Measurements from ENCODE around the gene MINDY2. TPM values are rescaled to one million over a fixed set of nuclear protein-coding genes. Genes with fewer than 3 reads are reported as not detected.
"Not testable (repeated sequence)": the region's sequence is repeated elsewhere in the genome, so short reads cannot be mapped to it uniquely, and the experiment has no call there.

The MINDY2 gene
- polyA plus RNA-seq, 3 donors: 18.0 to 28.0 (median 26.4) TPM

DNA sequence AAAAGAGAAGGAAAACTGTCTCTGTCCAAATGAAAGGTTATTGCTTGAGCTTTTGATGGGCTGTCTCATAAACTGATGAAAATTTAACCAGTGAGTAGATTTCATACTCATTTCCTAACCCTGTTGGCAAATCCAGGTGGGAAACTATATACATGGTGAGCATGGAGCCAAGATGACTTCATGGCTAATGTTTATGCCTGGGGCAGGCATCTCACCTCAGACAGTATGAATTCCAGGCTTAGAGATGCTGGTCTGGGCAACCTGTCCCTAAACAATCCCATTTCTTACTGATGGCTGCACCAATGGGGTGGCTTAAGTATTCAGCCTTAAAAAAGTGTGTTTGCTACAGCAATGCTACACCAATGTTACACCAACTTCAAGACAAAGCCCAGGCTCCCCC lies 104.2 kb downstream of the MINDY2 start:
- DNase-seq: no peak

DNA sequence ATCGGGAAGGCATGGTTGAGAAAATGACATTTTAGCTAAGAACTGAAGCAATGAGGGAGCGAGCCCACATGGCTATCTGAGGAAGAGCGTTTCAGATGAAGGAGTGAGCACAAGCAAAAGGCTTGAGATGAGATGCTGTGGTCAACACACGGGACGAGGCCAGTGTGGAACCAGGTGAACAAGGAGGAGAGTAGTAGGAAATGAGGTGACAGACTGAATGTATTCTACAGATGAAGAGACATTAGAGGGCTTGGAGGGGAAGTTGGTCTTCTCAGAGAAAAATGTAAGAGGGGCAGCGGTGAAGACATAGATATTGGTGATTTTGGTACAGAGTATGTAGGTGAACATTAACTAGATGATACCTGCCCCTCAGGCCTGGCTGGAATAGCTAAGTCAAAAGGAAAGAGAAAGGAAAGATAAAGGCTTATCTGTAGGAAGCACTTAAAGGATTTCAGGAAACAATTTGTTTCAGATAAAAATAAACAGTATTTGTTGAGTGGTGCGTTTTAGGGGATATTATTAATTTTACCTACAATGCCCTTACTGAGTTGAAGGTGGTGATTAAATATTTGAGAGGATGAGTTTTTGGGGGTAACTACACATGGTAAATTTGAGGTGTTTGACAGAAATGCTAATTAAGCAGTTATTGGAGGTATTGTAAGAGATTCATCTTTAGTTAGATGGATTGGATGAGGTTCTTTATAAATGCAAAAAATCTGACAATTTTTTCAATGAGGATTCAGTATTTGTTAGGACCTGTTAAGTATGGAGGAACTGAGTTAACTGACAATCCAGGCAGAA lies 105.4 kb downstream of the MINDY2 start:
- no peak for DNase-seq

DNA sequence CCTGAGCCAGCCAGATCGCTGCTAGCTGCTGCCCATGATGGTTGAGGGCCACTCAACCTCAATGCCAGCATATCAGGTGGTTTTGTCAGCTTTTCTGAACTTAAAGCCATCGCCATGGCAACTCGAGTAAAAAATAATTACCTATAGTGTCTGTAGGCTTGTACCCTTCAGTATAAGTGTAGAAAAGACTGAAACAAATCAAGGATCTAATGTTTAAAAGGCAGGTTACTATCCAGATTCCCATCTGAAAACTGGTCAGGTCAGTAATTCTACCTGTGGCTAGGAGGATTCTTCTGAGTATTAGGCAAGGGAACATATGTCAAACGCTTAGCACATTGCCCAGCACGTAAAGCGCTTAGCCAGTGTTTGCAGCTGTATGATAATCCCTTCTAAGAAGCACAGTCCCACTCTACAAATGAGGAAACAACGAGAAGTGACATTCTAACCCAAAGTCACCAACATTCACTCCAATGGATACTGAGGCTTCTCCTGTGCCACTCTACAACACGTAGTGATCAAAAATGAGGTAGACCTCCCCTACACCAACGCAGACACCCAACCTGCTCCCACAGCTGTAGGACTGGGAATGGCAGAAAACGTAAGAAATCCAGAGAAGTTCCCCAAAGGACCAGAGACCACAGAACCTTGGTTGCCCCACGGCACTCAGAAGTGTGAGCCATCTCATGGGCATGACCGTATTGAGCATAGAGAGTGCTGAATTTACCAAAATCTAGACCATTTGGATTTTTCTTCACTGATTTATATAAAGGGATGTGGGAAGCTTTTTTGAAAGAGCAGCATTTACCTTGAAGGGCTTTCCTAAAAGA lies 107.1 kb downstream of the MINDY2 start:
- no peak for DNase-seq

DNA sequence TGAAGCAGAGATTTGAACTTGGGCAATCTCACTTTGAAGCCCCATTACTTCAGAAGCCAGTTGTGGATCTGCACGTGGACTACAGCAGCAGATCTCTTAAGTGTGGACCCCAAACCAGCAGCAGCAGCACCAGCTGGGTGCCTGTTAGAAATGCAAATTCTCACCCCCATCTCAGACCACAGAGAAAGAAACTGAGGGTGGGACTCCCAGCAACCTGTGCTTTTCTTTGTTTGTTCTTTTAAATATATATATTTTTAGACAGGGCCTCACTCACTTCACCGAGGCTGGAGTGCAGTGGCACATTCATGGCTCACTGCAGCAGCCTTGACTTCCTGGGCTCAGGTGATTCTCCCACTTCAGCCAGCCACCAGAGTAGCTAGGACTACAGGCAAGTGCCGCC lies 109.2 kb downstream of the MINDY2 start:
- no peak for DNase-seq

DNA sequence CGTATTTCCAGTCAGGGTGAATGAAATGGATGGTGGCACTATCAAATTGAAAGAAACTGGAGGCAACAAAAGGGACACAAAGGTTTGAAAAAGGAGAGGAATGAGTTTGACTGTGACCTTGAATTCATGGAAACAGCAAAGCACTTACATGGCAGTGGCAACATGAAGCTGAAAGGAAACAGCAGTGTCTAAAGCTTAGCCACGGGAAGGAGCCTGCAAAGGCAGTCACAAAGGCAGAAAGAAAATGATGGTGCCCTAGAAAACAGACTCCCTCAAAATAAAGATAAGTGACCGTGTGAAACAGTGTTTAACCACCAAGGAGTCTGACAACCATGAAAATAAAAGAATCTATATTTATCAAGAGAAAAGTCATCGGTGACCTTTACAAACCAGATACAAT lies 111.1 kb downstream of the MINDY2 start:
- DNase-seq: no peak

DNA sequence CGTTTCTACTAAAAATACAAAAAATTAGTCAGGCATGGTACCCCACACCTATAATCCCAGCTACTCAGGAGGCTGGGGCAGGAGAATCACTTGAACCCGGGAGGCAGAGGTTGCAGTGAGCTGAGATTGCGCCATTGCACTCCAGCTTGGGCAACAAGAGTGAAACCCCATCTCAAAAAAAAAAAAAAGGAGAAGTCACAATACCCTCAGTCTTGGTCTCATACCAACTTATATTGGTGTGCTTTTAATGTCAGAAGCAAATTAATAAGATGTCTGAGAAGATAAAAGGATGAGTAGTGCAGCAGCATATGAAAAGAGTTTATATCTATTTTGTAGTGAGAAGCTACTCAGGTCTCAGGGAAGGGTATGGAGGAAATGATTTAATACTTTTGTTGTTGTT lies 112.8 kb downstream of the MINDY2 start:
- DNase-seq: not testable (repeated sequence)

DNA sequence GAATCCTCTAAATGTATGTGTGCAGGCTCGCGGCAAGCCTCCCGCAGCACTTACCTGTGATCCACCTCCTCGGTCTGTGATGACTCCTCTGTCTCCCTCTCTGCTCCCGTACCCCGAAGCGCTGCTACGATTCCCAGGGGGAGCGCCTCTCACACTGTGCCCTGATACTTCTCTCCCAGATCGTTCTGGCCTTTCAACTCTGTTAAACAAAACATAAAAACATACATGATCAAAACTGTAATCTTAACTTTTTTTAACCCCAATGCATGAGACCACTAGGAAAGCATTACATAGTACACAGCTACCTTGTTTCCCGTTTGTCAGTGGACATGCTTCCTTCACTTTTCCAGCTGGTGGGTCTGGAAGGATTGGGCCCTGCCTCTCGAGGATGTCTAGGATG lies 115.8 kb downstream of the MINDY2 start:
- DNase-seq: no peak

DNA sequence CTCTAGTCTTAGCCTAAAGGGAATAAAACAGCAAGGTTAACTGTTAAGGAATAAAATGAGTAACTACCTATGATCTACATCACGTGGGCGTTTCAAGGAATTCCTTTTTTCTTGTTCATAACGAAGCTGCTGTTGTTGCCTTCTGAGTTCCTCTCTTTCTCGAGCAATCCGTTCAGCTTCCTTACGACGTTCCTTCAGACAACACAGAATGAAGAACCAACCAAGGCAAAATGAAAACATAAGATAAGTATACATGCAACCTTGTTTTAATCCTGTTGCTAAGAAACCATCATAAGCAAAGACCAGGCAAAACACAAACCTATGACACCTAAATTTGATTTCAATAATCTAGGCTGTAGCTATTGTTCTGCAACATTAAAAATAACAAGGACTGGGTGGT lies 118.3 kb downstream of the MINDY2 start:
- no peak for DNase-seq

DNA sequence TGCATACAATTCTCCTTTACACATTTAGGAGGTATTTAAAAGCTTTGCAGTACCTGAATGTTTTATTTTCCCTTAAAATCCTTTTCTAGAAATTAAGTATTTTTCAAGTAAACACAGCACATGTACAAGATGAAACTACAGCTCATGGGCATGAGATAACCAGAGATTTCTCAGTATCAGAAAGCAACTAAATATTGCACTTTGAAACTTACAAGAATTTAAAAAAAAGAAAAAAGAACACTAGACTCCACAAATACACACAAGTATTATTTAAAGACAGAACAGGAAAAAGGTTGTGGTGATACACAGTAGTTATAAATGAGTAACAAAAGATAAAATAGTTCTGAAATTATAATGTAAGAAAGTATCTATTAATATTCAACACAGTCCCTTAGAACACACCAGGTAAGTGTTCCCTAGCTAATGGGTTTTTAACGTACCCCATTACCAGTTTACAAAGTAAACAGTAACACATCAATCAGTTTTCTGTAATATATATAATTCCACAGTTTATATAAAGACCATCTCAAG lies 127.1 kb downstream of the MINDY2 start:
- DNase-seq: no peak

DNA sequence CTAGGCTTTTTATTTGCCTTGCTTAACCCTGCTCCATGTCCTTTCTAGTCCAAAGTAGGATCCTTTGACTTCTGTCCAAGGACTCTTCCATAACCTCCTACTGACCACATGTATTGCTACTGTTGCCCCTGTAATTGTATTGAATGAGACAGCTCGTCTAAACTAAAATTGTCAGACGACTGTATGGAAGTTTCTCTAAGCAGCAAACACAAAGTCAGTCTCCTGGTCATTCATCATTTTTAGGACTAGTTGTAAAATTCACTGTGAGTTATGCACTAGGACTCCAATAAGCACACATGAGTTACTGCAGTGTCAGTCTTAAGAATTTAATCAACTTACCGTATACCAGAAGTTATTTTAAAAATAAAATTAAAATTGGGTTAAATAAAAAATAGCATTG lies 129.5 kb downstream of the MINDY2 start:
- peak; percentile 36 for DNase-seq

DNA sequence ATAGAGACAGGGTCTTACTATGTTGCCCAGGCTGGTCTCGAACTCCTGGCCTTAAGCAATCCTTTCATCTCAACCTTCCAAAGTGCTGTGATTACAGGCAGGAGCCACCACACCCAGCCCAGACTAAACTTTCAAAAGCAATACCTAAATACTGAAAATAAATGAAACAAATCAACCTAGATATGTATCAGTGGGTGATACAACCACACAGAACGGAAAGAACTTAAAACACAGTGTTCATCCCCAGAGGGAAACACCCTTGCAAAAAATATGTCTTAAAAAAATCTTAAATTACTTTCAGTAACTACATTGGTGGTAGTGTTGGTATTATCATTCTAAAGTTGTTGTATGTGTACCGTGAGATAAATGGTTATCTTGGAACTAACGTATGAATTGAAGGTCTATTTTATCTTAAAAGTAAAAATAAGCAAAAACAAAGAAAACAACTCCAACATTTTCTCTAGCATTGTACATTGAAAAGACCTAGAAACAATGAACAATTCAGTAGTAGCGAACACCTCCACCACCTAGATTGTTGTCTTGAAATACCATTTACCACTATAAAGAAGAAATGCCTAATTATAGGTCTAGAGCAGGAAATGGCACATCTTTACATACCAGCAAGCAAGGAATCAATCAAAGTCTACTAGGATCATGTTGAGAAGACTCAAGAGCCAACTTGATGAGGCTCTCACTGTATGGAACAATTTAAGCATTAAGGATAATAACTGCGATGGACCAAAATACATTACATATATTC lies 137.6 kb downstream of the MINDY2 start:
- DNase-seq: no peak

DNA sequence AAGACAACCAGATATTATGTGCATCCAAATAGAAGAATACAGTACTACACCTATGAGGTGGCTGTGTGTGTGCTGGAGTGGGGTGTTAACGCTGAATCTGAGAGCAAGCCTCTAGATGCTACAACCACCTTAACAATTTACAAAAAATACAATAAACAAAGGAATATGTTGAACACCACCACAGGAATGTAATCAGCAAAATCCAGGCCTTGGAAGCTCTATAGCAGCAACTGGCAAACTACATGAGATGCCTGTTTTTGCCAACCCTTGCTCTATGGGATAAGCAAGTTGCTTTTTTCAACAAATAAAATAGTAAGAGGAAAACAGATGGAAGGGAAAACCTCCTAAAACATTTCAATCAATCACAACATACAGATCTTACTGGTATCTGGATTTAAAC lies 138.5 kb downstream of the MINDY2 start:
- DNase-seq: no peak

DNA sequence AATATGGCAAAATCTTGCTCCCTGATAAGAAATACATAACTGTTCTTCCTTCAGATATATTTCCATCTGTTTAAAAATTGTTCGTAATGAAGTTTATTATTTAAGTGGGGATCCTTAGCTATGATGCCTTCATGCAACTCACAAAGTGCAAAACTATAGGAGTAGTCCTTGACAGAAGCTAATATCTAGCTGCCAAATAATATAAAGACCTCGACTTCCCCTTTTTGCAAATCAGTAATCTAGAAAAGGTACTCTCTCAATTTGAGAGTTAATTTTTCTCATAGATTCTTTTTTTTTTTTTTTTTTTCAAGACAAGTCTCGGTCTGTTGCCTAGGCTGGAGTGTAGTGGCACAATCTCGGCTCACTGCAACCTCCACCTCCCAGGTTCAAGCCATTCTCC lies 139.4 kb downstream of the MINDY2 start:
- no peak for DNase-seq

Other genes with a start within 250 kb of the MINDY2 start
- 100 to 1,000 TPM; 227 to 249 (median 243) TPM for gene ADAM10, start 21.6 kb upstream of the MINDY2 start, polyA plus RNA-seq (ENCODE audit: insufficient read length in 3 of 3)
- gene SLTM, start 162.4 kb downstream of the MINDY2 start, polyA plus RNA-seq (ENCODE audit: insufficient read length in 3 of 3): 100 to 1,000 TPM; 123 to 176 (median 138) TPM
- gene RNF111, start 216.4 kb downstream of the MINDY2 start, polyA plus RNA-seq (ENCODE audit: insufficient read length in 3 of 3): 10 to 100 TPM; 38.9 to 44.6 (median 40.9) TPM